ENCODE results near the gene ST8SIA5. TPM values are rescaled to one million over a fixed set of nuclear protein-coding genes. Genes with fewer than 3 reads are reported as not detected.

Gene ST8SIA5
- total and polyA plus RNA-seq, 2 of the 4 experiments (the other 2 are of a cell fraction) = 0.03 TPM; not detected in 1

- Histone ChIP-seq H3K9me1 (ENCODE audit: insufficient read depth, low read length) (no peaks in the 10 kb centered on the region), H4K20me1 (ENCODE audit: insufficient read depth, low read length) (no peaks in the 10 kb centered on the region), H2AFZ (replicated peaks; ENCODE audit: low read length, poor library complexity) (no peak overlapping the region), H3K56ac (ENCODE audit: extremely low read depth, insufficient read depth, low read length) (no peak overlapping the region), H3K14ac (replicated peaks; ENCODE audit: low read depth, low read length) (no peak overlapping the region), H3K4me1 (ENCODE audit: control insufficient read depth, insufficient read depth, low read length) (peaks cover 2% of the 10 kb centered on the region; the same call in 1 of the 2 replicates), H3K4me3 (ENCODE audit: insufficient read depth, low read depth, low read length) (no peak overlapping the region), H3K9ac (ENCODE audit: low read depth, low read length) (no peak overlapping the region), H3K18ac (ENCODE audit: low read depth, low read length) (no peak overlapping the region), H2BK5ac (ENCODE audit: low read depth, low read length, poor library complexity, severe bottlenecking) (no peak overlapping the region), H4K5ac (ENCODE audit: low read depth, low read length) (no peak overlapping the region), H2BK15ac (ENCODE audit: low read depth, low read length) (no peak overlapping the region), H4K8ac (ENCODE audit: low read depth in 2 of 2, low read length in 2 of 2) (no peak overlapping the region), H4K91ac (ENCODE audit: insufficient read depth, low read depth, low read length) (no peak overlapping the region), H3K4ac (ENCODE audit: low read depth, low read length) (no peak overlapping the region), H3K23ac (ENCODE audit: low read depth, low read length) (no peak overlapping the region), H3K27me3 (ENCODE audit: control insufficient read depth, insufficient read depth, low read length) (peaks cover 59% of the 10 kb centered on the region), H2AK9ac (replicated peaks; ENCODE audit: low read depth, low read length, poor library complexity) (no peak overlapping the region), H2AK5ac (ENCODE audit: low read depth, low read length) (no peak overlapping the region), H3K4me2 (ENCODE audit: low read depth, low read length) (no peak overlapping the region), H2BK120ac (ENCODE audit: low read depth, low read length) (no peak overlapping the region), H3K36me3 (ENCODE audit: control insufficient read depth, insufficient read depth, low read length) (no peaks in the 10 kb centered on the region), H3K9me3 (ENCODE audit: control insufficient read depth, insufficient read depth, low read length) (no peaks in the 10 kb centered on the region), H2BK20ac (ENCODE audit: low read depth, low read length) (no peak overlapping the region), H3K27ac (ENCODE audit: insufficient read depth, low read length) (no peak overlapping the region), H3K79me1 (ENCODE audit: low read depth in 1 of 2, low read length in 2 of 2) (no peaks in the 10 kb centered on the region)
- no peak for TF ChIP-seq RFX5 (IDR thresholded peaks at IDR 0.05; ENCODE audit: low read depth, low read length)
- BruUV-seq (replicated peaks) = no TSS peak
- WGBS, 2 experiments (ENCODE audit: extremely low coverage in 2 of 2, insufficient read length in 1 of 2) = 23% methylated on average over 6 of the region's 13 CpGs; no CpG with 5 or more reads in 1 of the 2 experiments
- DNase-seq (no peak), ATAC-seq (ENCODE audit: low read depth) (no peak)
- ChIA-PET CTCF (no interaction called here), POLR2A (ENCODE audit: unreplicated experiment) (no interaction called here)
- dilution Hi-C loops (cut with HindIII; ENCODE audit: low sequenced_read_pairs, unreplicated experiment) = no loop called here
- intact Hi-C loops (cut with micrococcal nuclease) = no loop called here
- in situ Hi-C loops (cut with MboI; ENCODE audit: low sequenced_read_pairs) = no loop called here
Measured at GRCh38 chr18:46754661-46755292, 2.1 kb downstream of the ST8SIA5 start.
